ENCODE data around the gene MYOZ2.
A peak's percentile ranks its signal among the peaks of the same experiment; 100 is the strongest.

The MYOZ2 gene

DNA sequence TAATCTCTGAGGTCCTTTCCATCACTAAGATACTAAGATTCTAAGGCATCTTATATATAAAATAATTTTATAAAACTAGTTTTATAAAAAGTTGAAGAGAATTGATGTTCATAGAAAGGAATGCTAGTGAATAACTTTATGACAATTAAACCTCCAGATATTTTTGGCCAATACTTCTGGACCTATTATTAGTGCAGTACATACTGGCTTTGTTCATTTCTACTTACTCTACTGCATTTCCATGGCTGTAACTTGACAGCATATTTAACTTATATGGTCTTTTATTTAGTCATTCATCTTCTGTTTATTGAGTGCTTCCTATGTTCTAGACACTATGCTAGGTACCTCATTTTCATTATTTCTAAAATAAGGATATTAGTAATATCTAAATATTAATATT, 70.1 kb downstream of the MYOZ2 start:
- no peak for FAIRE-seq

GRCh38 chr4:119206178-119206577, 70.5 kb downstream of the MYOZ2 start:
- no peak for FAIRE-seq

- FAIRE-seq = no peak
These were observed 71.4 kb downstream of the MYOZ2 start for GRCh38 chr4:119207051-119207450.

DNA sequence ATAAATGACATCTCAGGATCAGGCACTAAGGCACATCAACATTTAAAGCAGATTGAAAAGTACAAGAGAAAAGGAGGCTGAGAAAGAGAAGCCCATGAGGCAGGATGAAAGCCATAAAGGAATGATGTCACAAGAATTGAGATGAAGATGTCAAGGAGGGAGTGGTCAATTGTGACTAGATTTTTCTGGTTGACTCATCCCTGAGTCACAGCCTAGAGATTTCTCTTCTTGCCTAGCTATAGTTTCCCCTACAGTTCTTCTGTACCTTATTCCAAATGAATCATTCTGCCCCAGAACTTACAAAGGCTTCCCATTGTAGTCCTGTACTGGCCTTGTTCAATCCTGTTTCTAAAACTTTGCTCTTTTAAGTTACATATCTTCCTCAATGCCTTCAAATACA, 73.4 kb downstream of the MYOZ2 start:
- no peak for FAIRE-seq

GRCh38 chr4:119209586-119209985, 74.0 kb downstream of the MYOZ2 start:
- no peak for FAIRE-seq

DNA sequence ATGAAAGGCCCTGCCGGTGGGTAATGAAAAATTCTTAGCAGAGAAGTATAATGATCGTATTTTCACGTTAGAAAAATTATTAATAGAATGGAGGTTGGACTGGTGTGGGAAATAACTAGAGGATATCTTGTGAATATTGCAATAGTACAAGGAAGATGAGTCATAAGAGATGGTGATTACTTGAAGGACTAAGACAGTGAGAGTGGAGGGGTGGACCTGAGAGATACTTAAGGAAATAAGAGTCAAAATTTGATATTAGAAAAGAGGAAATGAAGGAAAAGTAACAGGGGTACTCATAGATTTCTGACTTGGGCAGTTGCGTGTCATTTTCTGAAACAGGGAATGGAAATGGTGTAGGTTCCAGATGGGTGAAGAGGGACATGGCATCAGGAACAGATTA, 75.1 kb downstream of the MYOZ2 start:
- peak; percentile 57 for FAIRE-seq

- no peak for FAIRE-seq
These were observed 76.2 kb downstream of the MYOZ2 start for GRCh38 chr4:119211867-119212233.

GRCh38 chr4:119212234-119212963, 76.8 kb downstream of the MYOZ2 start, which contains the start of gene USP53:
TSS of gene USP53 (plus strand) at chr4:119212713. CDS start at chr4:119239760, 27,047 bp downstream.
- FAIRE-seq = peak; percentile 75

DNA sequence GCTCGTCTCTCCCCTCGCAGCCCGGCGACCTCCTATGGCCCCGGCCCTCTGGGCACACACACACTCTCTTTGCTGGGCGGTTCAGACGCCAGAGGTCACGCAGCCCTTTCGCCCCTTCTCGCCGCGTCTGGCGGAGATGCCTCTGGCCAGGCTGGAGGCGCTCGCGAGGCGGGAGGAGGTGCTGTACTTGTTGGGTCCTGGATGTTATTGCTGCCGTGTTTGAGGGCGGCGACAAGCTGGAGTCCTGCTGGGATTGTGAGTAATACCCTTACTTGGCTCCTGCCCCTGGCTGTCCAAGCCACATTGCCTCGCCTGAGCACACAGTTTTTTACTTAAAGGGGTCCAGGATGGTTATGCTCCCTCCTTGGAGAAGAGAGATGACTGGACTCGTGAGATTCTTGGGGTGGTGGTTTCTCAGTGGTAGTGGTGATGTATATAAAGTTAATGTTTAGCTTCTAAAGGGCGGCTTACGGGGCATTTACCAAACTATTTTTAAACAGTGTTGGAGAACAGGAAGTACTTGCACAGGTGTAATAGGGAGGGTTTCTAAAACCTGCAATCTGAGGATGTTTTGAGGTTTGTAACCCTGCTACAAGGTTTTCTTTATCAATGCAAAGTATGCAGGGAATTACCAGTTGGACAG, 77.5 kb downstream of the MYOZ2 start:
- FAIRE-seq = no peak

DNA sequence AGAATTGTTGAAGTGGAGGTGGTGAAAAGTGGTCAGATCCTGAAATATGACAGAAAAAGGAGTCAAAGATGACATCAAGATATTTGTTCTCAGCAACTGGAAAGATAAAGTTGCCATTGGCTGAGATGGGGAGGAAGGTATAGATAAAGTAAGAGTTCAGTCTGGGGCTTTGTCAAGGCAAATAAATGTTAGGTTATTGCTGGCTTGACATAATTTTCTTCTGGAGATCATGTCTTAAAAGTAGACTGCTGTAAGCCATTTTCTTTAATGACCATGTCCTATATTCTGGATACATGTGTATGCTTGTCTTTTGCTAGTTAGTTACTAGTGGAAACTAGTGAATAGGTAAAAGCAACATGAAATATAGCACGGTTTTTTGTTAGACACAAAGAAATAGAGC, 82.5 kb downstream of the MYOZ2 start:
- FAIRE-seq = peak; percentile 64

DNA sequence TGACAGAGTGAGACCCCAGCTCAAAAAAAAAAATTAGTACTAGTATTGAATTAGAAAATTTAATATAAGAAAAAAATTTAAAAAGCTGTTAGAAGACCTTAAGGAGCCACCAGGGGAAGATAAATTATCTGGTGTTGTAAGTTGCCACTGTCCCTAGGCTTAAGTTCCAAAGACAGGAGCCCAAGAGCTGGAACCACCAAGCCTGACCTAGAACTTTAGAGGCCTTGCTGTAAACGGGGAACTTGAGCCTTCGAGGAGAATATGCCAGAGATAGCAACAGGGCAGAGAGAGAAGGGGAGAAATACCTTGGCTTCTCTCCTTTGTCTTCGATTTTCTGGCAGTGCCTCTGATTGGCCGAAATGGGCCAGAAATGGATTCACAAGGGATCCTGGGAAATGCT, 85.8 kb downstream of the MYOZ2 start:
- FAIRE-seq = no peak

GRCh38 chr4:119227690-119228089, 92.1 kb downstream of the MYOZ2 start:
- FAIRE-seq = no peak

DNA sequence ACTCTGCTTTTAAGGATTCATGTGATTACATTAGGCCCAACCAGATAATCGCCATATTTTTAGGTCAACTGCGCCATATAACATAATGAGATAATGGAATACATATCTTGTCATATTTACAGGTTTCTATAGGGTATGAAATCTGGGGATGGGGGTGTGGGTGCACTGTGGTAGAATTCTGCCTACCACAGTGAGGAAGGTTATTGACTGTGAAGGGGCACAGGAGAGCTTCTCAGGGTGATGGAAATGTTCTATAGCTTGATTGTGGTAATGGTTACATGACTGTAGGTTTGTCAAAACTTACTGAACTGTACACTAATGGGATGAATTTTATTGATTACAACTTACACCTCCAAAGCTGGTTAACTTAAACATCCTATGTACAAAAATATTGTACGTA, 92.8 kb downstream of the MYOZ2 start:
- FAIRE-seq = no peak

GRCh38 chr4:119229908-119230687, 94.5 kb downstream of the MYOZ2 start:
- FAIRE-seq = no peak

GRCh38 chr4:119231491-119231890, 95.9 kb downstream of the MYOZ2 start:
- no peak for FAIRE-seq

DNA sequence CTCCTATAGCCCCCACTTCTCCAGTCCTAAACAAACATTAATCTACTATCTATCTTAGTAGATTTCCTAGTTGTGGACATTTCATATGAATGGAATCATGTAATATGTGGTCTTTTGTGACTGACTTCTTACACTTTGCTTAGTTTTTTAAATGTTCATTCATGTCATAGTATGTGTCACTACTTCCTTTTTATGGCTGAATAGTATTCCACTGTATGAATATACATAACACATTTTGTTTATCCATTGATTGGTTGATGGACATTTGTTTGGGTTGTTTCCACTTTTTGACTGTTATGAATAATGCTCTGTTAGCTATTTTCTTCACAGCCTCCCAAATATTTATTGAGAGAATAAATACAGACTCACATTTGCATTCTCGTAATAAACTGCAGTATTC, 96.7 kb downstream of the MYOZ2 start:
- no peak for FAIRE-seq

DNA sequence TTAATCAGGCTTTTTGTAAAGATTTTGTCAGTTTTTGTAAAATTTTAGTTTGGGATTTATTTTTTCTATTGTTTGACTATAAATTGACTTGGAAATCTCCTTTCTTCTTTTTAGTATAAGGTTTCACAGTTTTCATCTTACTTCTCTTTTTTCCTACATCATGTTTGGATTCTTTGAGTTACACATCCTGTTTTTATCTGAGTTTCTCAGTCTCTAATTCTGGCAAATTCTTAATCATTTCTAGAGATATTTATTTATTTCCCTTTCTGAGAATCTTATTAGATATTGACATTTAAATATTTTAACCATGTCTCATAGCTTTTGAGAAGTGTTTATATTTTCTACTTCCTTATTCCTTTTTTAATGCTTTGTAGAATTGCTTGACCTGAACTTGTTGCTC, 97.6 kb downstream of the MYOZ2 start:
- peak; percentile 92 for FAIRE-seq

- no peak for FAIRE-seq
These were observed 98.1 kb downstream of the MYOZ2 start for GRCh38 chr4:119233750-119234149.

- FAIRE-seq = no peak
These were observed 101.6 kb downstream of the MYOZ2 start for GRCh38 chr4:119237201-119237600.
